Stimulated activated CD4-positive, alpha-beta T cell treated with anti-CD3 and anti-CD28 coated beads, Interleukin-2, amount 100 ng/mL, for 24 hours (primary cell): ENCODE data around the gene HS3ST2.
"Not testable (repeated sequence)": the region's sequence is repeated elsewhere in the genome, so short reads cannot be mapped to it uniquely, and the experiment has no call there.

Experiments used
- DNase-seq, 2 donors: peaks; one replicate each; pipeline ENCODE4 v3.0.0-alpha.2; 2020

The HS3ST2 gene

DNA sequence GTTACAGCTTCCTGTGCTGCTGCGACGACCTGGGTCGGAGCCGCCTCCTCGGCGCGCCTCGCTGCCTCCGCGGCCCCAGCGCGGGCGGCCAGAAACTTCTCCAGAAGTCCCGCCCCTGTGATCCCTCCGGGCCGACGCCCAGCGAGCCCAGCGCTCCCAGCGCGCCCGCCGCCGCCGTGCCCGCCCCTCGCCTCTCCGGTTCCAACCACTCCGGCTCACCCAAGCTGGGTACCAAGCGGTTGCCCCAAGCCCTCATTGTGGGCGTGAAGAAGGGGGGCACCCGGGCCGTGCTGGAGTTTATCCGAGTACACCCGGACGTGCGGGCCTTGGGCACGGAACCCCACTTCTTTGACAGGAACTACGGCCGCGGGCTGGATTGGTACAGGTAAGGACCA, 746 bp downstream of the HS3ST2 start:
- no peak for DNase-seq

DNA sequence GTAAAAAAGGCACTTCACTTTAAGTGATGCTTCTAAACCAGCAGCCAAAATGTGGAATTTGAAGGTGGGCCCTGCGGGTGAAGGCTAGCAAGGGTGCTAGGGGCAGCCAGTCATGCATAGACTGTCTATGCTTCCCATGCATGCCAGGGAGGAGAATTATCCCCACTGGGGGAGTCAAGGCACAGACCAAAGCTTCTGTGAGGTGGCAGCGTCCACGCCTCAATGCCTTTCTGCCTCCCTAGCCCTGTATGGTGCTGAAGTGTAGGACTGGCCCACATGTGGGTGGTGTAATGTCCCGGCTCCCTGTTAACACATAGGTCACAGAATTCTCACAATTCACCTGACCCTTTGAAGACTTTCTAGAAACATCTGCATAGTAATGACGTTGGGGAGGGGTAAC, 1.9 kb downstream of the HS3ST2 start:
- no peak for DNase-seq

DNA sequence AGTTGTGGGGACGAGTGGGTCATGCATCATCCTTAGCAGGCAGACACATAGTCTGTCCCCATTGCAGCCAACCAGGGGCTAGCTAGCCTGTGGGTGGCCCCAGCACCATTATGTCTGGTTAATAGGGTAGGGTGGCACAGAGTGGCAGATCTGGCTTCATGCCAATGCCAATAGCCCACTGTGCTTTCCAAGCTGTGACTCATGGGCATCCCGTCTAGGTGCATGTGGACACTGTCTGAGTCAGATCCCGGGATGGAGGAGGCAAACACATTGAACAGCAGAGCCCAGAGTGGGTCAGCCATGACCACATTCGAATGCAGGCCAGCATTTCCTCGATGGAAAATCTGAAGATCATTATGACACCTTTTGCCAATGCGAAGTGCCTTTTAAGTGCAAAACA, 2.5 kb downstream of the HS3ST2 start:
- no peak for DNase-seq

DNA sequence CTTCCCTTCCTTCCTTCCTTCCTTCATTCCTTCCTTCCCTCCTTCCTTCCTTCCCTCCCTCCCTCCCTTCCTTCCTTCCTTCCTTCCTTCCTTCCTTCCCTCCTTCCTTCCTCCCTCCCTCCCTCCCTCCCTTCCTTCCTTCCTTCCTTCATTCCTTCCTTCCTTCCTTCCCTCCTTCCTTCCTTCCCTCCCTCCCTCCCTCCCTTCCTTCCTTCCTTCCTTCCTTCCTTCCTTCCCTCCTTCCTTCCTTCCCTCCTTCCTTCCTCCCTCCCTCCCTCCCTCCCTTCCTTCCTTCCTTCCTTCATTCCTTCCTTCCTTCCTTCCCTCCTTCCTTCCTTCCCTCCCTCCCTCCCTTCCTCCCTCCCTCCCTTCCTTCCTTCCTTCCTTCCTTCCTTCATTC, 4.8 kb downstream of the HS3ST2 start:
- DNase-seq: not testable (repeated sequence)

DNA sequence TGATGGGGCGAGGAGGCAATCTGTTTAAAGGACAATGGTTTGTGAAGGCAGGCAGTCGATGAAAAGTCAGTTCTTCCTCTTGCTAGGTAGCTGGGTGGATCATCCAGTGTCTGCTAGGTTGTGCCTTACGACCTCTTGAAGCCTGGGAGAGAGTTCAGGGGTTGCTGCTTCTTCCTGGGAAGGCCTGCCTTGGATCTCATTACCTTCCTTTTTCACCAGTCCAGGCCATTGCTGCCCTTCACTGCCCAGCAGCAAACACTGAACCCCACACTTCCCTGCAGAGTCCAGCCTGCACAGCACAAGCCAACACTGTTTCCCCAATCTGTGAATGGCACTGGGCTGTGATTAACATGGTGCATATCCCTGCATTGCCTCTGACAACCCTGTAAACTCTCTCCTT, 24.7 kb downstream of the HS3ST2 start:
- no peak for DNase-seq

DNA sequence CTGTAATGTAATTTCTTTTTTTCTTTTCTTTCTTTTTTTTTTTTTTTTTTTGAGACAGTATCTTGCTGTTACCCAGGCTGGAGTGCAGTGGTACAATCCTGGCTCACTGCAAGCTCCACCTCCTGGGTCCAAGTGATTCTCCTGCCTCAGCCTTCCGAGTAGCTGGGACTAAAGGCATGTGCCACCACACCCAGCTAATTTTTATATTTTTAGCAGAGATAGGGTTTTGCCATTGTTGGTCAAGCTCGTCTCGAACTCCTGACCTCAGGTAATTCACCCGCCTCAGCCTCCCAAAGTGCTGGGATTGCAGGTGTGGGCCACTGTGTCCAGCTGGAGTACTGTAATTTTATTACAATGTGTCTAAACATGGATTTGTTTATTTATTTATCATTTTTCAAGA, 28.1 kb downstream of the HS3ST2 start:
- not testable (repeated sequence) for DNase-seq

DNA sequence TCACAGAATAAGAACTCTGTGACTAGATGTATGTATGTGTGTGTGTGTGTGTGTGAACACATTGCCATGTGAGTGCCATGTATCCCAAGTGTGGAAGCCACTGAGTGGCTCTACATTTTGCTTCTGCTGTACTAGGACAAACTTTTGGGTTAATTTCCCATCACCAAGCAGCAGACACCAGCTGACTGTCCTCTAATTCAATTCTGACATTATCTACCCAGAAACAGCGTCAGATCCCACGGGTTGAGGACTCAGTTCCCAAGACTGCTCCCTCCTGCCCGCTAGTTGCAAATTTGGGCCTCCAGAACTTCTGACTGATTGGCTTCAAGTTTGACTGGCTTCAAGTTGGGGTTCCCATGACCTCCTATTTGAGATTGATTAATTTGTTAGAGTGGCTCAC, 29.2 kb downstream of the HS3ST2 start:
- no peak for DNase-seq

DNA sequence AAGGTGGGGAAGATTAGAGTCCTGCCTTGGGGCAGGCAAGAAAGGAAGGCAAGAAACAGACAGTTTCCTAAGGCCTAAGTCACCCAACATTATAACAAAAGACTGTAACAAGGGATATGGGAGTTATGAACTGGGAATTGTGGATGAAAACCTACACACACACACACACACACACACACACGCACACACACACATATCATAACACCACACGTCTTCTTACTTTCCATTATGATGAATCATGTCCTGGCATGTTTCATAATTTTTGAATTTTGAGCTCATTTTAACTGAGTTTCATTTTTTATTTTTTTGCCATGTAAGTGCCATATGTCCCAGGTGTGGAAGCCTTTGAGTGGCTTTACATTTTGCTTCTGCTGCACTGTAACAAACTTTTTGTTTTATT, 29.9 kb downstream of the HS3ST2 start:
- DNase-seq: no peak

DNA sequence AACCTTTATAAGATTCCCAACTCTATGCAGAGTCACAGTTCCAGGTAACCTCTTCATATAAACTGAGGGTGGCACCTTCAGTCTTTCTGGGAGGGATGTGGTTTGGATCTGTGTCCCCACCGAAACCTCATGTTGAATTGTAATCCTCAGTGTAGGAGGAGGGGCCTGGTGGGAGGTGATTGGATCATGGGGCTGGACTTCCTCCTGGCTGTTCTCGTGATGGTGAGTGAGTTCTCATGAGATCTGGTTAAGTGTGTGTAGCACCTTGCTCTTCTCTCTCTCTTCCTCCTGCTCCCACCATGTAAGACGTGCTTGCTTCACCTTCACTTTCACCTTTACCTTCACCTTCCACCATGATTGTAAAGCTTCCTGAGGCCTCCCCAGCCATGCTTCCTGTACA, 30.5 kb downstream of the HS3ST2 start:
- no peak for DNase-seq

DNA sequence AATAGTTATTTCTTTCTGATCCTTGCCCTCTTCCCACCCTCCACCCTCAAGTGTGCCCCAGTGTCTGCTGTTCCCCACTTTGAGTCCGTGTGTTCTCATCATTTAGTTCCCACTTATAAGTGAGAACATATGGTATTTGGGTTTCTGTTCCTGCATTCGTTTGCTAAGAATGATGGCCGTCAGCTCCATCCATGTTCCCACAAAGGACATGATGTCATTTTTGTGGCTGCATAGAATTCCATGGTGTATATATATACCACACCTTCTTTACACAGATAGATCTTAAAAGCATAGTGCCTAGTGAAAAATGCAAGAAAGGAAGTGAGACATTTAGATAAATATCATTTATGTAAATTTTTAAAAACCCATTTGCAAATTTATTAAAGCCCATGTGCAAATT, 33.1 kb downstream of the HS3ST2 start:
- no peak for DNase-seq

DNA sequence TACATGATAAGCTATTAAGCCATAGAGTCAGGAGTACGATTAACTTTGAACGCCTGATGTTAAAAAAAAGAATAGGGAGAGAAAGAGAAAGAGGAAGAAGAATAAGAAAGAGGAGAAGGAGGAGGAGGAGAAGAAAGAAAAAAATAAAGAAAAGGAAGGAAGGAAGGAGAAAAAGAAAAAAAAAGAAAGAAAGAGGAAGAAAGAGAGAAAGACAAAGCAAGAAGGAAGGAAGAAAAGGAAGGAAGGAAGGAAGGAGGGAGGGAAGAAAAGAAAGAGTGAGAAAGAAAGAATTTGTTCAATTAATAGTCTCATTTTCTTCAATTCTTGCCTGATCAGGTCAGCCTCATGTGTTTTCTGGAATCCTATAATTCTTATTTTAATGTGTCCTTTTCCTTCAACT, 33.7 kb downstream of the HS3ST2 start:
- DNase-seq: no peak

DNA sequence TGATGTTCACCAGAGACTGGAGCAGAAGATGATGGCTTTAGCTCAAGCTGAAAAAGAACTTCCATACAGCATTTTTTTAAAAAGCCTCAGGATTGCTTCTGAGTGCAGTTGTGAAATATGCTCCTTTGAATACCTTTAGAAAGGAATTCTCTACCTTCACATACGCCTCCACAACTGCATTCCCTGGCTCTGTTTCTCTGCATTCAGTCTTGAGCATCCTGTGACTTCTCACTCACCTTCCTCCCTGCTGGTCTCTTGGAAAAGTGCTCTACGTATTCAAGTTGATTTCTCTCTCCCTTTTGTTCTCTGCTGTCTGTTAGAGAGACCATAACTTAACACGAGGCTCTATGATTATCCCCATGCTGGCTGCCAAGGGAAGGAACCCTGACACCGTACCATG, 34.5 kb downstream of the HS3ST2 start:
- DNase-seq: no peak

DNA sequence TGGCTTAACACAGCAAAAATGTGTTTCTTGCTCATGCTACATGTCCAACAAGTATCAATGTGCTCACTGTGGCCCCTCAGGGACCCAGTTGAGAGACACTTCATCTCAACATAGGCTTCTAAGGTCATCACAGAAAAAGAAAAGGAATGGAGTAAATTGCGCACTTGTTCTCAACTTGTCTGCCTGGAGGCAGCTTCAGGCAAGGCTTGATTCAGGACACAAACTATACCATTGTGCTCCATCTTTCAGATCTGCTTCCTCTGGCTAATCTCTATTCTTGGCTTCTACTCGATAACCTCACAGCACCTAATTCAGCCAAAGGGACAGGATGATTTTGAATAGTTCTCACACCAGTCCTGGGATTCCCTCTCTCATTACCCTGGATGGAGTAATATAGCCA, 35.6 kb downstream of the HS3ST2 start:
- DNase-seq: no peak

DNA sequence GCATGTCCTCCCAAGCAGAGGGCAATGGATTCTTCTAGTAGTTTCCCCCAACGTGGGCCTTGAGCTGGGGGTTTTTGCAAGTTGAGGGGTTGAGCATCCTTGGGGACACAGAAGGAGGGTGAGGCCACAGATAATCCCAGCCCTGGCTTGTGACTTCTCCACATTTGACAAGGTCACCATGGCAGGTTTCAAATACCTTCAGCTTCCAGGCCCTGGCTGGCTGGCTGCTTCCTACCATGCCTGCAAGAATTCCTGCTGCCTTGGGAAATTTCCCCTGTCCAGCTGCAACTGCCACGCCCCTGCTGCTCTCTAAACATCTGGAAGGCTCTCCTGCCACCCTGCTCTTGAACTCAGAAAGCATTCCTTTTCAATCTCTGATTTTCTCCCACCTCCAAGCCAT, 41.3 kb downstream of the HS3ST2 start:
- no peak for DNase-seq

DNA sequence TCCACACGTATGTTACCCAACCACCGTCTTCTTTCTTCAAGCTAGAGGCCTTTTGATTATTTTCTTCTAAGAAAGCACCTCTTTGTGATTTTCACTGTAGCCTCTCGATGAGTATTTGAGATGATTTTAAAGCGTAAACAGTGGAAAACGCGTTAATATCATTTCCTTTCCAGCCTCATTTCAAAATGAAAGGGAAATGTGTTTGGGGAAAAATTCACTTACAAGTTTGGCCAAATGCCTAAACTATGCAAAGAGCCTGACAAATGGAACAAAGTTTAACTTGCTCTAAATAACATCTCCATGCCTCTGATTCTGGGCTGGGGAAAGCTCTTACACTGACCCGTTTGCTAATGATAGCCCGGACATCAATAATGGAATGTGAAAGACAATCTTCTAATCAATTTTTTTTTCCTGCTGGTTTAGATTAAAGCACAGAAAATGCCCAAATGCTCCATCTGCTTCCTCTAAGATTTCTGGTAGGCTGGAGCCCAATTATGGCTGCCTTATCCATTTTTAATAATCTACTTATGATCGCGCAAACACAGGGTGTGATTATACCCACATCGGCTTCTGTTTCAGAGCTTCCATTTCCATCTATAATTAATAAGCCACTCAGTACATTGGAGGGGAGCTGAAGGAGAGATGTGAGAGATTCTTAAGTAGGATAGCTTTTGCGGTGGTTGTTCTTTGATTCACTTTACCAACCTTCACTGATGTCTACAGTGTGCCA, 43.5 kb downstream of the HS3ST2 start:
- no peak for DNase-seq

DNA sequence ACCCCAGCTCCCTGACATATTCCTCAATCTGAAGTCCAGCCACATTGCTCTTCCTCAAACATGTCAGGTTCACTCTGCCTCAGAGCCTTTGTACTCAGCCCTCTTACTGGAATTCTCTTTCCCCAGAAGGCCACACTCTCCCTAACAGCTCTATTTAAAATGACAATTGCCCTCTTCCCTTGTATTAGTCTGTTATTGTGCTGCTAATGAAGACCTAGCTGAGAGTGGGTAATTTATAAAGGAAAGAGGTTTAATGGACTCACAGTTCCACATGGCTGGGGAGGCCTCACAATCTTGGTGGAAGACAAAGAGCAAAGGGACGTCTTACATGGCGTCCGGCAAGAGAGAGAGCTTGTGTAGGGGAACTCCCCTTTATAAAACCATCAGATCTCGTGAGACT, 46.0 kb downstream of the HS3ST2 start:
- no peak for DNase-seq

DNA sequence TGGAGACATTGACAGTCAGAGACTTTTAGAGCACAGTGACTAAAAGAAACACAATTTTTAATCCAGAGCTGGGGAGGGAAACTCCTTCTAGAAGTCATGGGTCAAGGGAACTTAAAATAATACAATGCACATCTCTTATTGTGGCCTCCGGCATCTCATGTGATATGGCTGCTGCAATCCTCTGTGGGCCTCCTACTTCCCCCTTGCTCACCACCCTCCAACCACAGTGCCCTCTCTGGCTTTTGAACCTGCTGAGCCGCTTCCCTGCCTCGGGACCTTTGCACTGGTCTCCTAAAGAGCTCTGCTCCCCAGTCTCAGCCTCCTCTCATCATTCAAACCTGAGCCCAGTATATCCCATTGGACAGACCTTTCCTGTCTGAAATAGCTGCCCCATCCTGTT, 47.6 kb downstream of the HS3ST2 start:
- DNase-seq: no peak

DNA sequence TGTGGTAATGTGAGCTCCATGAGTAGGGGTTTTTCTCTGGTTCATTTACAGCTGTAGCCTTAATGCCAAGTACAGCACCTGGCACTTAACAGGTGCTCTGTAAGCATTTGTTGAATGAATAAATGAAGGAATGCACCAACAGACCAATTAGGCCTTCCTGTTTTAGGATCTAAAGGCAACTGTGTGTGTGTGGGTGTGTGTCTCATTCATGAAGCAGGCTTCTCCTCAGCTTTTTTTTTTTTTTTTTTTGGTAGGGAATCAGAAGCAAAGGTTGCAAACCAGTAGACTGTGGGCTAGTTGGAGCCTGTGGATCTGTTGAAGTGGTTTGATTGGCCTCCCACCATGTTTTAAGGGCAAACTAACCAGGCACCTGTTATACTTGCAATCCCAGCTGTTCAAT, 48.1 kb downstream of the HS3ST2 start:
- DNase-seq: no peak

DNA sequence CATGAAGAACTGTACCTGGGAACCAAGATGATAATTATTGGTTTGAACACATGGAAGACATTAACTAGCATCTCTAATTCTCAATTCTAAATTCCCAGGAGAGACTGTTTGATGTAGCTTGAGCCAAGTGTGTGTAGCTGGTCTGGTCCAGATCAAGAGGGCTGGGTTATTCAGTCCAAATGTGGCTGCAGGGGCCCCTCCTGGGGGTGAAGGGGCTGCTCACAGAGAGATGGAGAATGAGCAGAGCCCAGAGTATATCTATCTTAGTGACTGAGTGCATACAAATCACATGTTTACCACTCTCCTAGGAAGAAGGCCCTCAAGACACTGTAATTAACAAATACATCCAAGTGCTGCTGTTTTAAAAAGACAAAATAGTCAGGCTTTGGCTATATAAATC, 50.4 kb downstream of the HS3ST2 start:
- DNase-seq: no peak

DNA sequence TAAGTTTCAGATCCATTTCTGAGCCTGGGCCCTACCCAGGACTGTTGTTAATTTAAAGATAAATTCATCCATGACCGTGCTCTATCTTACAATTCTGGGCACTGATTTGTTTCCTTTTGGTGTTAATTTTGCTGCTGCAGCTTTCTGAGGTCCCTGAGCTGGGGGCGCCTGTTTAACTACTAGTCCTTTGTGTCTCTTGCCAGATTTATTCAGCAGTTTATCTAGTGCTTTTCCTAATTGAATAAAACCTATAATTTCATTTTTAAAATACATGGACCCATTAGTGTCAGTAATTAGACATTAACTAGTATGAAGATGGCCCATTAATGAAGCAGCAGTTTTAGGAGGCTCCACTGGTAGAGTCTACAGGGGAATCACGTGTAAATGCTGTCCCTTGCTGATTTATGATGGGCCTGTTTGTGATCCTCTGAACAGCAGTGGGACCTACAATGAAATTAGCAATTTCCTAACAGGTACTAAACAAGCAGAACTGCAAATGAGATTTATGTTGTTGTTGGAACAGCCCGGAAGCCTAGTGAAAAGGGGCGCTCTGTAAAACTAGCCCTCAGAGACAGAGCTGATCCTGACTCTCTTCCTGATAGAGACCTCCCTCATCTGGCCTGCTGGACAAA, 54.7 kb downstream of the HS3ST2 start:
- DNase-seq: no peak

DNA sequence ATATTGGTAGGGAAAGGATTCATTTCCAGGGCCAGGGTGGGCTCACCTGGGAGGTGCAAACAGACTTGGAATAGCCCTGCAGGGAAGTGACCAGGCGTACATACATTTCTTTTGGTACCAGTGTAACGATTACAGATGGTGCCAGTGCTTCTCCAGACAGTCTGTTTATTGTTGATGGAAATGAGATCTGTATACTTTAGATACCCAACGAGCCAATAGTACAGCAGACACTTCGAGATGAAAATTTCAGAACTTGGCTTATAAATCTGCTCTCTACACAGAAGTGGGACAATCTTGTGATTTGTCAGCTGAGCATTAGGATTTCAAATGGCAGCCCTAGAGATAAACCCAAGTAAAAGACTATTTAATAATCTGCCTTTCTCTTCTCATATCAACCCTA, 57.9 kb downstream of the HS3ST2 start:
- no peak for DNase-seq

DNA sequence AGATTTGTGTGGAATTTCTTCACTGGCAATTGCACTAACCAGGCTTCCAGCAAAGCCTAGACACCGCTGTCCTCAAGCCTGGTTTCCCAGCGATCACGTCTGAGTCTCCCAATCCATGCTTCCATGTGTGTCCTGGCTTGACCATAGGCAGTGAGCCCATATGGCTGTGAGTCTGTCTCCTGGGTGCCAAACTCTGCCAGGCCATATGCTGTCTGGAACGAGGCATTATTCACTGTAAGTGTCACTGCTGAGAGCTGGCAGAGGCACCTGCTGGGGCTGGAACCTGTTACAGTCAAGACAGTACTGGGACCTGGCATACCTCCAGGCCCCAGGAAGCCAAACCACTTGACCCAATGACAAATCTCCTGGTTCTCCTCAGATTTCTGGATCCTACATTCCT, 60.4 kb downstream of the HS3ST2 start:
- no peak for DNase-seq

DNA sequence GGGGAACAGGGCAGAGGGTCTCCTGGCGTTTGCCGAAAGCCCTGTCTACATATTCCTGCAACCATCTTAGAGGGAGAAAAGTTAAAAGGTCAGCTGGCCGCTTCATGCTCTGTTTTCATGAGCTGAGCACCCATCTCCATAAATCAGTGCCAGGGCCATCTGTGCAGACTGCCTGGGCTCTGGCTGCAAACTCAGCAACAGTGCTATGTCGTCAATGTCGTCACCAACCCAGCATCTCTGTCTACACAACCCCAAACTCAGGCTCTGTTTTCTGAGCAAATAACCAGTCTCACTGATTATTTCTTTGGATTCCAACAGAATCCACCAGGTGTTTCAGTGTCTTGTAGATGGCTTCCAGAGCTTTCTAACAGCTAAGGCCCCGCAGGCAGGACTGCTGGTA, 65.0 kb downstream of the HS3ST2 start:
- no peak for DNase-seq

DNA sequence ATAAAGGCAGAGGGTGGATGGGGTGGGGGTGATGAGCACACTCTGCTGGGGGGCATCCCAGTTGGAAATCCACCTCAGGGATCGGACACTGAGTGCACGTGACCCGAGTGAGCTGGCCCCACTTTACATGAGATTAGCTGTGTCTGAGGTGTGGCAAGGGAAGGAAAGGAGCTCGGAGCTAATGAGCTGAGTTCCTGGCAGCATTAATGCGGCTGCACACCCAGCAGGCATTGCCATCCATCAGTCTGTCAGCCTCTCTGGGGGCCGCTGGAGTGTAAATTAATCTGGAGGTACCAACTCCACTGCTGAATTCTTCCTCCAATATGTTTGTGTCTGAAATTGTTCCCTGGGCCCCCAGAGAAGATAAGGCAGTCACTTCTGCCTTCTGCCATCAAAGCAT, 65.5 kb downstream of the HS3ST2 start:
- no peak for DNase-seq

DNA sequence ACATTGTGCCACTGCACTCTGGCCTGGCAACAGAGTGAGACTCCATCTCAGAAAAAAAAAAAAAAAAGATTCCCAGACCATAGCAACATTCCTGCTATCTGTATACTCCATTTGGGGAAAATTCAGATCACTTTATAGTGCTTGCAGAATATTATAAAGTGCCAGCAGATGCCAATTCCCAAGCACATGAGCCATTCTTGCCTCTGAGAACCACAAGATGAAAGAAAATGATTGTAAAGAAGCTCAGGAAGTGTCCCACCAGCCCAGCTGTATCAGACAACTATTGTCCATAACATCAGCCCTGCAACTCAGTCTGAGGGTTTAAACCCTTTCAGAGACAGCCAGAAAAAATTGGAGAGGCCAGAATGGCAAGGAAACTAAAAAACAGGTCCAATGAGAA, 69.0 kb downstream of the HS3ST2 start:
- DNase-seq: no peak
